ENCODE data around the gene RTN4RL2. TPM values are rescaled to one million over a fixed set of nuclear protein-coding genes. Genes with fewer than 3 reads are reported as not detected.
A peak's percentile ranks its signal among the peaks of the same experiment; 100 is the strongest.

Gene RTN4RL2
- total RNA-seq, 1 experiment from 2014 or later, result 4.6 TPM

- Histone ChIP-seq H3F3A (ENCODE audit: insufficient read depth, low read depth) (no peaks in the 10 kb centered on the region; the same call in 1 of the 2 replicates), H3K27me3 (ENCODE audit: insufficient read depth, low read depth) (peaks cover 22% of the 10 kb centered on the region), H3K79me2 (ENCODE audit: low read depth) (no peaks in the 10 kb centered on the region), H3K9me2 (ENCODE audit: insufficient read depth) (no peaks in the 10 kb centered on the region), H3K27ac (no peak overlapping the region), H3K4me3 (no peak overlapping the region; the same call in 1 of the 2 replicates), H3K36me3 (ENCODE audit: low read depth) (no peaks in the 10 kb centered on the region), H3K9me3 (ENCODE audit: insufficient read depth, low read depth) (no peaks in the 10 kb centered on the region), H3K4me2 (peak overlapping the region; percentile 94), H2AFZ (no peak overlapping the region), H3K4me1 (replicated peaks; ENCODE audit: insufficient read depth) (peaks cover 22% of the 10 kb centered on the region), H4K20me1 (ENCODE audit: insufficient read depth) (no peaks in the 10 kb centered on the region)
- intact Hi-C loops (cut with micrococcal nuclease; ENCODE audit: unreplicated experiment), result loop anchor here (1.0 to 5.0 kb wide), 6 partner anchors 26 to 1055 kb away; partner anchors contain the start of gene UBE2L6
- no peak for DNase-seq
- BruUV-seq (replicated peaks), result no TSS peak
- ChIA-PET CTCF (interaction anchor here (0.6 to 2.7 kb wide), 14 partner anchors 16 to 1807 kb away, joined by 3 to 20 read pairs (median 5); no protein-coding TSS in a partner anchor), POLR2A (ENCODE audit: unreplicated experiment) (interaction anchor here (0.6 kb wide), 2 partner anchors 19 to 22 kb away, joined by 3 read pairs; no protein-coding TSS in a partner anchor)
- no peak for TF ChIP-seq EZH2 (IDR thresholded peaks at IDR 0.05; ENCODE audit: low read depth)
- TF ChIP-seq CTCF (conservative IDR thresholded peaks at IDR 0.05), result peak; percentile 28; the same call in 1 of the 2 replicates
These were observed 2.7 kb upstream of the RTN4RL2 start for GRCh38 chr11:57457643-57458023.

GRCh38 chr11:57458060-57458409 is 2.3 kb upstream of the RTN4RL2 start:
- intact Hi-C loops (cut with micrococcal nuclease; ENCODE audit: unreplicated experiment), result loop anchor here (1.0 to 5.0 kb wide), 2 partner anchors 109 to 1054 kb away; partner anchors contain the start of gene UBE2L6

More at GRCh38 chr11:57458060-57458409, 2.3 kb upstream of the RTN4RL2 start:
- no peaks in the 10 kb centered on the region for H4K20me1 ChIP-seq (ENCODE audit: insufficient read depth)
- H3K4me3 ChIP-seq, result peak overlapping the region; percentile 56; the same call in 1 of the 2 replicates
- ChIA-PET CTCF (interaction anchor here (0.5 to 2.7 kb wide), 15 partner anchors 15 to 1808 kb away, joined by 3 to 20 read pairs (median 4); no protein-coding TSS in a partner anchor), POLR2A (ENCODE audit: unreplicated experiment) (interaction anchor here (0.6 kb wide), 2 partner anchors 18 to 22 kb away, joined by 3 read pairs; no protein-coding TSS in a partner anchor)
- peak in 1 of 2 experiments; percentile 37 for DNase-seq
- H3K27me3 ChIP-seq (ENCODE audit: insufficient read depth, low read depth), result peaks cover 22% of the 10 kb centered on the region
- no peaks in the 10 kb centered on the region for H3K79me2 ChIP-seq (ENCODE audit: low read depth)
- no peaks in the 10 kb centered on the region for H3K9me3 ChIP-seq (ENCODE audit: insufficient read depth, low read depth)
- no peaks in the 10 kb centered on the region for H3K36me3 ChIP-seq (ENCODE audit: low read depth)
- no peak overlapping the region for H3K27ac ChIP-seq
- TF ChIP-seq EZH2 (IDR thresholded peaks at IDR 0.05; ENCODE audit: low read depth) (no peak), CTCF (conservative IDR thresholded peaks at IDR 0.05) (no peak)
- no TSS peak for BruUV-seq (replicated peaks)
- H3K9me2 ChIP-seq (ENCODE audit: insufficient read depth), result no peaks in the 10 kb centered on the region
- H2AFZ ChIP-seq, result peak overlapping the region; percentile 79; the same call in 1 of the 2 replicates
- H3K4me1 ChIP-seq (replicated peaks; ENCODE audit: insufficient read depth), result peaks cover 22% of the 10 kb centered on the region
- H3K4me2 ChIP-seq, result peak overlapping the region; percentile 94
- H3F3A ChIP-seq (ENCODE audit: insufficient read depth, low read depth), result no peaks in the 10 kb centered on the region; the same call in 1 of the 2 replicates

Data from PC-9 (cell line).